ENCODE results near the gene PRTFDC1.
"Not testable (repeated sequence)": the region's sequence is repeated elsewhere in the genome, so short reads cannot be mapped to it uniquely, and the experiment has no call there.

Gene PRTFDC1

DNA sequence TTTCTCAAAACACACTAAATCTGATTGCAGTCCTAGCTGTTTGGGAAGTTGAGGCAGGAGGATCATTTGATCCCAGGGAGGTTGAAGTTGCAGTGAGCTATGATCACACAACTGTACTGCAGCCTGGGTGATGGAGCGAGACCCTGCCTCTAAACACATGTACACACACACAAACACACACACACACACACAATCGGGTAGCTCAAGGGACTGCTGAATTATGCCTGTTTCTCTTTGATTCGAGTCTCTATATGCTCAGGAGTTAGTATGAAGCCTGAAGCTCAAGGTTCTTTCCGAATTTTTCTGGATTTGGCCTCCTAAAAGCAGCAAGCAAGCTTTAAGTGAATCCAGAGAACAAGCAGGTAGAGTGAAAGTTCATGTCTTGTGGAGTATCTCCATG, 22.5 kb downstream of the PRTFDC1 start:
- Histone ChIP-seq H3K27ac (ENCODE audit: low read depth, low read length) (no peak overlapping the region), H3K27me3 (ENCODE audit: insufficient read depth, low read length) (no peaks in the 10 kb centered on the region)
- WGBS = 94% methylated on average over 4 of the region's 4 CpGs

DNA sequence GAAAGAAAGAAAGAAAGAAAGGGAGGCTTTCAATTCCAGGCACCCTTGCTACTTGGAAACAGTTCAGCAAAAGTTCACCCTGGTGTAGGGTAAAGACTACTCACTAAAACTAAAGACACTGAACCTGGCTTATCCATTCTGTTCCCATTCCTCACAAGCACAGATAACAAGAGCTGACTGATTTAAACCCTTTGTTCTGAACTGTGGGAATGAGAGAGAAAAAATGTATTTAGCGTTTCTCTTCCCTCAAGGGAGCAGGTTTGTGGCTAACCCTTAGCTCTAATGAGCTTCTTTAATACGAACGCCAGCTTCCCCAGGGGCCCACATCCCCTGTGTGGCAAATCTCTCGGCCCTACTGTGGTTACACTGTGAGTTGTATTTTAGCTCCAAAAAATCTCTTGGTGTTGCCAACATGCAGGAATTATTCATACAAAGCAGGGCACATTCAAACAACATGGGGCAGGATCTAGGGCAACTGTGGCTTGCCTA, 23.3 kb downstream of the PRTFDC1 start:
- H3K36me3 ChIP-seq (ENCODE audit: insufficient read depth, low read length) = no peaks in the 10 kb centered on the region; the same call in 1 of the 2 replicates
- no peaks in the 10 kb centered on the region for H3K27me3 ChIP-seq (ENCODE audit: insufficient read depth, low read length)
- no peak overlapping the region for H3K9ac ChIP-seq (ENCODE audit: low read depth, low read length)
- 89% methylated on average over 4 of the region's 4 CpGs for WGBS
- H3K9me3 ChIP-seq (ENCODE audit: insufficient read depth, low read depth, low read length) = no peaks in the 10 kb centered on the region
- no peak overlapping the region for H3K4me3 ChIP-seq (ENCODE audit: low read length)
- H3K27ac ChIP-seq (ENCODE audit: low read depth, low read length) = no peak overlapping the region
- no peaks in the 10 kb centered on the region for H3K4me1 ChIP-seq (ENCODE audit: insufficient read depth, low read length)

More for the DNA sequence above, 22.5 kb downstream of the PRTFDC1 start:
- H3K36me3 ChIP-seq (ENCODE audit: insufficient read depth, low read length) = no peaks in the 10 kb centered on the region; the same call in 1 of the 2 replicates
- no peaks in the 10 kb centered on the region for H3K9me3 ChIP-seq (ENCODE audit: insufficient read depth, low read depth, low read length)
- H3K9ac ChIP-seq (ENCODE audit: low read depth, low read length) = no peak overlapping the region
- H3K4me1 ChIP-seq (ENCODE audit: insufficient read depth, low read length) = no peaks in the 10 kb centered on the region
- no peak overlapping the region for H3K4me3 ChIP-seq (ENCODE audit: low read length)

DNA sequence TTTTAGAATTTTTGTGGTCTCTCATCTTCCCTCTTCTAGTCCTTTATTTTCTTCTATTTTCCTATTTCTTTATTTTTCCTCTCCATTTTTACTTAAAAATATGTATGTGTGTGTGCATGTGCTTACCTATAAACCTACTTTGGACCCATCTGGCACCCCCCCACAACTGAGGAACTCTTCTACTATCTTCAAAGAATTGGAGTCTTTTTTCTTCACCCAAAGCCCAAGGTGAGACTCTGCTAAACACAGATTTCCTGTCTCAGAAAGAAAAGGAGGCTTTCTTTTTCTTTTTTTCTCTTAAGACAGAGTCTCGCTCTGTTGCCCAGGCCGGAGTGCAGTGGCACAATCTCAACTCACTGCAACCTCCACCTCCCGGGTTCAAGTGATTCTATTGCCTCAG, 24.2 kb downstream of the PRTFDC1 start:
- 94% methylated on average over 3 of the region's 3 CpGs for WGBS
- Histone ChIP-seq H3K9ac (ENCODE audit: low read depth, low read length) (no peak overlapping the region), H3K36me3 (ENCODE audit: insufficient read depth, low read length) (no peaks in the 10 kb centered on the region; the same call in 1 of the 2 replicates), H3K9me3 (ENCODE audit: insufficient read depth, low read depth, low read length) (no peaks in the 10 kb centered on the region), H3K4me3 (ENCODE audit: low read length) (no peak overlapping the region), H3K27ac (ENCODE audit: low read depth, low read length) (no peak overlapping the region), H3K27me3 (ENCODE audit: insufficient read depth, low read length) (no peaks in the 10 kb centered on the region), H3K4me1 (ENCODE audit: insufficient read depth, low read length) (no peaks in the 10 kb centered on the region)

DNA sequence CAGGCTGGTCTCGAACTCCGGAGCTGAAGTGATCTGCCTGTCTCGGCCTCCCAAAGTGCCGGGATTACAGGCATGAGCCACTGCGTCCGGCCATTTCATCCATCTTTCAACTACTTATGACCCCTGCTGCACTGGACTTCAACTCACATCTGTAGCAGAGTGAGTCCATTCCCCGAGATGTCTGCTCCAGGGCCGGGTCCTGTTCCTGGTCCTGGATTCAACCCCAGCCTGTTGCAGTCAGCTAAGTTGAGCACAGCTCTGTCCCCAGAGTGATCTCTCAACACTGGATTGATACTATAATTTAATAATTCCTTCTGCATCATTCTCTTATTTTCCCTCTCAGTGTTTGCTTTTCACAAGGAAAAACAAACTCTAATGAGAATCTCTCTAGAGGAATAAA, 25.8 kb downstream of the PRTFDC1 start:
- H3K4me3 ChIP-seq (ENCODE audit: low read length) = no peak overlapping the region
- no peak overlapping the region for H3K27ac ChIP-seq (ENCODE audit: low read depth, low read length)
- H3K27me3 ChIP-seq (ENCODE audit: insufficient read depth, low read length) = no peaks in the 10 kb centered on the region
- no peaks in the 10 kb centered on the region; the same call in 1 of the 2 replicates for H3K36me3 ChIP-seq (ENCODE audit: insufficient read depth, low read length)
- no peak overlapping the region for H3K9ac ChIP-seq (ENCODE audit: low read depth, low read length)
- peaks cover 2% of the 10 kb centered on the region; the same call in 1 of the 2 replicates for H3K4me1 ChIP-seq (ENCODE audit: insufficient read depth, low read length)
- H3K9me3 ChIP-seq (ENCODE audit: insufficient read depth, low read depth, low read length) = no peaks in the 10 kb centered on the region
- 94% methylated on average over 8 of the region's 8 CpGs for WGBS

DNA sequence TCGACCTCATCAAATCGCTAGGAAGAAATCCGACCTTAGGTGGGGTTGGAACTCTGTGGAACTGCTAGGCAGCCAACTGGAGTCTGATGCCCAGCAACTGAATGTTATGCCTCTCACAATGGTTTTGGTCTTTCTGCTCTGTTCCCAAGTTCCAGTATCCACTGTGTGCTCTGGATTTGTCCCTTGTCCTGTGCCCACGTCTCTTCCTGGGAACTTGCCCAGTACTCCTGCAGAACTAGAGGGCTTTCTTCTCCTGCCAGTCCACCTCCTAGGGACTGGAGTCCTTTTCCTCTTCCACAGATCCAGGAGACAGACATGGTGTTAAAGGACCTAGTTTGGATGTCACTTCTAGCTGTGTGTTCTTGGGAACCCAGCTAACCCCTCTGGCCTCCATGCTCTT, 26.6 kb downstream of the PRTFDC1 start:
- H3K9me3 ChIP-seq (ENCODE audit: insufficient read depth, low read depth, low read length) = no peaks in the 10 kb centered on the region
- H3K27me3 ChIP-seq (ENCODE audit: insufficient read depth, low read length) = no peaks in the 10 kb centered on the region
- no peak overlapping the region for H3K9ac ChIP-seq (ENCODE audit: low read depth, low read length)
- H3K4me3 ChIP-seq (ENCODE audit: low read length) = no peak overlapping the region
- peaks cover 10% of the 10 kb centered on the region; the same call in 1 of the 2 replicates for H3K4me1 ChIP-seq (ENCODE audit: insufficient read depth, low read length)
- H3K27ac ChIP-seq (ENCODE audit: low read depth, low read length) = no peak overlapping the region
- WGBS = 94% methylated on average over 4 of the region's 4 CpGs
- H3K36me3 ChIP-seq (ENCODE audit: insufficient read depth, low read length) = no peaks in the 10 kb centered on the region; the same call in 1 of the 2 replicates

DNA sequence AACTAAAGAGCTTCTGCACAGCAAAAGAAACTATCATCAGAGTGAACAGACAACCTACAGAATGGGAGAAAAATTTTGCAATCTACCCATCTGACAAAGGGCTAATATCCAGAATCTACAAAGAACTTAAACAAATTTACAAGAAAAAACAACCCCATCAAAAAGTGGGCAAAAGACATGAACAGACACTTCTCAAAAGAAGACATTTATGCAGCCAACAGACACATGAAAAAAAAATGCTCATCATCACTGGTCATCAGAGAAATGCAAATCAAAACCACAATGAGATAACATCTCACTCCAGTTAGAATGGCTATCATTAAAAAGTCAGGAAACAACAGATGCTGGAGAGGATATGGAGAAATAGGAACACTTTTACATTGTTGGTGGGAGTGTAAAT, 27.9 kb downstream of the PRTFDC1 start:
- not testable (repeated sequence) for H3K4me3 ChIP-seq (ENCODE audit: low read length); H3K27ac ChIP-seq (ENCODE audit: low read depth, low read length); H3K9ac ChIP-seq (ENCODE audit: low read depth, low read length); H3K27me3 ChIP-seq (ENCODE audit: insufficient read depth, low read length); H3K9me3 ChIP-seq (ENCODE audit: insufficient read depth, low read depth, low read length); H3K36me3 ChIP-seq (ENCODE audit: insufficient read depth, low read length)
- peaks cover 11% of the 10 kb centered on the region; the same call in 1 of the 2 replicates for H3K4me1 ChIP-seq (ENCODE audit: insufficient read depth, low read length)

DNA sequence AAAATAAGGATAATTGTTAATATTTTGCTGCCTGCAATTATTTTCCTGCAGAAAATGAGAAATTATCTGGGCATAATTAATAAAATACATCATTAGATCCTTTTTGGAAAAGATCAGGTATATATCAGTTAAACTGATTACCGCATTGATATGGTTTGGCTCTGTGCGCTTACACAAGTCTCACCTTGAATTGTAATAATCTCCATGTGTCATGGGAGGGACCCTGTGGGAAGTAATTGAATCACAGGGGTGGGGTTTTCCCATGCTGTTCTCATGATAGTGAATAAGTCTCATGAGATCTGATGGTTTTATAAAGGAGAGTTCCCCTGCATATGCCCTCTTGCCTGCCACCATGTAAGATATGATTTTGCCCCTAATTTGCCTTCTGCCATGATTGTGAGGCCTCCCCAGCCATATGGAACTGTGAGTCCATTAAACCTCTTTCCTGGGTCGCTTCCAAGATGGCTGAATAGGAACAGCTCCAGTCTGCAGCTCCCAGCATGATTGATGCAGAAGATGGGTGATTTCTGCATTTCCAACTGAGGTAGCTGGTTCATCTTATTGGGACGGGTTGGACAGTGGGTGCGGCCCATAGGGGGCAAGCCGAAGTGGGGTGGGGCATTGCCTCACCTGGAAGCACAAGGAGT, 30.1 kb downstream of the PRTFDC1 start:
- H3K36me3 ChIP-seq (ENCODE audit: insufficient read depth, low read length); H3K27ac ChIP-seq (ENCODE audit: low read depth, low read length); H3K9me3 ChIP-seq (ENCODE audit: insufficient read depth, low read depth, low read length); H3K27me3 ChIP-seq (ENCODE audit: insufficient read depth, low read length); H3K4me3 ChIP-seq (ENCODE audit: low read length); H3K9ac ChIP-seq (ENCODE audit: low read depth, low read length): not testable (repeated sequence)
- peaks cover 11% of the 10 kb centered on the region; the same call in 1 of the 2 replicates for H3K4me1 ChIP-seq (ENCODE audit: insufficient read depth, low read length)
- 92% methylated on average over 6 of the region's 6 CpGs for WGBS

DNA sequence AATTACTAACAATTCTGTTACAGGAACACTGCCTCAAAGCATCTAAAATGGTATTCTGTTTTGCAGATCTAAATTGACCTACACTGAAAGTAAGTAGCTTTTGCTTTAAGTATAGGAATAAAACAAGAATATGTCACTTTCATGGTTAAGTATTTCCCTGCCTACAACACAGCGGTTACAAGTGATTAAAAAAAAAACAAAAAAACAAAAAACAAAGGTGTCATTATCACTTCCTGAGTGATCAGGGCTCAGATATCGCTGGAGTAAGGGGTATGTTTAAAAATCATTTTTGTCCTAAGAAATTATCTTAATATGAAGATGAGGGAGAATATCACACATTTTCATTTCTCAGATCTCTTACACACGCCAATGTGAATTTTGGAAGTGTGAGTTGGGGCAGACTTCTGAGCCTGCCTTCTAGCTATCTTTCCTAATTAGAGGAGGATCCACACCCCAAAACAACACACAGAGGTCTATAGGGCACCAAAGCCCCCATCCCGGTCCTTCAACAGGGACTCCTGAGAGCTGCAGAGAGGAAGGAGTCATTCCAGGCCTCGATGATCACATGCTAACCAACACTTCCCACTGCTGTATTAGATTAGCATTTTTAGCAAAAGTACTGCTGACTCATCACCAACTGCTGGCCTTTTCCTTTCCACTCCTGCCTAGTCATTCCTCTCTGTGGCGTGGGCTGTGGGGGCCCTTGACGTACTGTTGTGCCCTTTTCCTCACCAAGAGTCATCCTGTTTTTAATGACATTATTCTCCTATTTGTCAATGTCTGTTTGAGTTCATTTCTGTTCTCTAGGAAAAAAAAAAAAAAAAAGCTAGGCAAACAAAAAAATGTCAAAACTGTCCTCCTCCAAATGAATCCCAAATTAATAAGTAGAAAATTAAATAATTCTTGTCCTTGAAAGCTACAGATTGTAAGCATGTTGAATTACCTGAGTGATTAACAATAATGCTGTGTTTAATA, 31.2 kb downstream of the PRTFDC1 start:
- WGBS = 55% methylated on average over 4 of the region's 7 CpGs
- no peaks in the 10 kb centered on the region; the same call in 1 of the 2 replicates for H3K36me3 ChIP-seq (ENCODE audit: insufficient read depth, low read length)
- H3K9ac ChIP-seq (ENCODE audit: low read depth, low read length) = no peak overlapping the region
- H3K27me3 ChIP-seq (ENCODE audit: insufficient read depth, low read length) = no peaks in the 10 kb centered on the region
- no peak overlapping the region for H3K27ac ChIP-seq (ENCODE audit: low read depth, low read length)
- peaks cover 19% of the 10 kb centered on the region; the same call in 1 of the 2 replicates for H3K4me1 ChIP-seq (ENCODE audit: insufficient read depth, low read length)
- H3K4me3 ChIP-seq (ENCODE audit: low read length) = no peak overlapping the region
- 0 out of 2 replicates have a peak, but pooled peaks cover 2% of the 10 kb centered on the region for H3K9me3 ChIP-seq (ENCODE audit: insufficient read depth, low read depth, low read length)

DNA sequence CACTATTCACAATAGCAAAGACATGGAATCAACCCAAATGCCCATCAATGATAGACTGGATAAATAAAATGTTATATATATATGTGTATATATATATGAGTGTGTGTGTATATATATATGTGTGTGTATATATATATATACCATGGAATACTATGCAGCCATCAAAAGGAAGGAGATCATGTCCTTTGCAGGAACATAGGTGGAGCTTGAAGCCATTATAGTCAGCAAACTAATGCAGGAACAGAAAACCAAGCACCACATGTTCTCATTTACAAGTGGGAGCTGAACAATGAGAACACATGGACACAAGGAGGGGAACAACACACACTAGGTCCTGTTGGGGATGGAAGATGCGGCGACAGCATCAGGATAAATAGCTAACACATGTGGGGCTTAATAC, 32.2 kb downstream of the PRTFDC1 start:
- WGBS = 100% methylated on average over 2 of the region's 2 CpGs
- H3K9me3 ChIP-seq (ENCODE audit: insufficient read depth, low read depth, low read length); H3K27me3 ChIP-seq (ENCODE audit: insufficient read depth, low read length); H3K27ac ChIP-seq (ENCODE audit: low read depth, low read length); H3K9ac ChIP-seq (ENCODE audit: low read depth, low read length); H3K4me3 ChIP-seq (ENCODE audit: low read length); H3K36me3 ChIP-seq (ENCODE audit: insufficient read depth, low read length): not testable (repeated sequence)
- peaks cover 19% of the 10 kb centered on the region; the same call in 1 of the 2 replicates for H3K4me1 ChIP-seq (ENCODE audit: insufficient read depth, low read length)

DNA sequence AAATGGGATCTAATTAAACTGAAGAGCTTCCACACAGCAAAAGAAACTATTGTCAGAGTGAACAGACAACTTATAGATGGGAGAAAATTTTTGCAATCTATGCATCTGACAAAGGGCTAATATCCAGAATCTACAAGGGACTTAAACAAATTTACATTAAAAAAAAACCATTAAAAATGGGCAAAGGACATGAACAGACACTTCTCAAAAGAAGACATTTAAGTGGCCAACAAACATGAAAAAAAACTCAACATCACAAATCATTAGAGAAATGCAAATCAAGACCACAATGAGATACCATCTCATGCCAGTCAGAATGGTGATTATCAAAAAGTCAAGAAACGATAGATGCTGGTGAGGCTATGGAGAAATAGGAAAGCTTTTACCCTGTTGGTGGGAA, 32.8 kb downstream of the PRTFDC1 start:
- not testable (repeated sequence) for H3K27ac ChIP-seq (ENCODE audit: low read depth, low read length); H3K27me3 ChIP-seq (ENCODE audit: insufficient read depth, low read length); H3K36me3 ChIP-seq (ENCODE audit: insufficient read depth, low read length); H3K4me3 ChIP-seq (ENCODE audit: low read length); H3K9me3 ChIP-seq (ENCODE audit: insufficient read depth, low read depth, low read length); H3K9ac ChIP-seq (ENCODE audit: low read depth, low read length)
- WGBS = 100% methylated on average over 1 of the region's 1 CpG
- peaks cover 19% of the 10 kb centered on the region; the same call in 1 of the 2 replicates for H3K4me1 ChIP-seq (ENCODE audit: insufficient read depth, low read length)

DNA sequence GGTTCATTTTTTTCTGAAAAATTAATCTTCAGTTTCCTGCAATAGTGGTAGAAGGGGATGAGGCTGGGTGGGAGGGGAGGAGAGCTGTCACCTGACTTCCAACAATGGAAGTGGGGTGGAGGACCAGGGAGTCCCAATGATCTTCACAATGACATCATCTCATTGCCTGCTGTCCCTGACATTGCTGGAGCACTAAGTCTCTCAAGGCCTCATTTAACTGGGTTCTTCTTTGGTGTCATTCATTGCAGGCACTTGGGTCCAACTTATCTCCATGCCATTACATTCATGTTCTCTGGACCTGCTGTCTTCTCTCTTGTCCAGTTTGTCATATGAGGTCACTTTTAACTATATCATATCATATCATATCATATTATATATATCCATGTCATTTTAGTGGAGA, 34.4 kb downstream of the PRTFDC1 start:
- Histone ChIP-seq H3K9ac (ENCODE audit: low read depth, low read length) (no peak overlapping the region), H3K27ac (ENCODE audit: low read depth, low read length) (no peak overlapping the region), H3K9me3 (ENCODE audit: insufficient read depth, low read depth, low read length) (0 out of 2 replicates have a peak, but pooled peaks cover 2% of the 10 kb centered on the region), H3K4me3 (ENCODE audit: low read length) (no peak overlapping the region), H3K36me3 (ENCODE audit: insufficient read depth, low read length) (no peaks in the 10 kb centered on the region), H3K4me1 (ENCODE audit: insufficient read depth, low read length) (peaks cover 19% of the 10 kb centered on the region; the same call in 1 of the 2 replicates), H3K27me3 (ENCODE audit: insufficient read depth, low read length) (no peaks in the 10 kb centered on the region)

Data from HUES64 (cell line).